PFSK-1 (cell line): ENCODE results near the gene JUND.

Source experiments
- POLR2AphosphoS5 ChIP-seq: IDR thresholded peaks from 2 replicates; pipeline ENCODE4 v1.6.1; 2012; ENCODE audit warnings: low read depth, mild to moderate bottlenecking, control low read depth, low read length, moderate library complexity
- TAF1 ChIP-seq: IDR thresholded peaks from 2 replicates; pipeline ENCODE4 v1.6.1; 2012; ENCODE audit warnings: low read length, control low read depth, borderline replicate concordance; ENCODE audit not compliant: insufficient read depth

- no peak for TF ChIP-seq TAF1
- 0 out of 2 replicates have a peak, but pooled peaks have one; percentile 30 for TF ChIP-seq POLR2AphosphoS5
These were observed 26.9 kb upstream of the JUND start for GRCh38 chr19:18308051-18308947.
